GM19395 (cell line): Measurements from ENCODE around the gene CHST11.

Experiments used
- ATAC-seq: cut with Tn5 transposase; IDR thresholded peaks from one replicate; pipeline ENCODE4 v1.9.1; 2021; ENCODE audit warnings: mild to moderate bottlenecking, moderate library complexity; ENCODE audit not compliant: unreplicated experiment

CHST11 gene

DNA sequence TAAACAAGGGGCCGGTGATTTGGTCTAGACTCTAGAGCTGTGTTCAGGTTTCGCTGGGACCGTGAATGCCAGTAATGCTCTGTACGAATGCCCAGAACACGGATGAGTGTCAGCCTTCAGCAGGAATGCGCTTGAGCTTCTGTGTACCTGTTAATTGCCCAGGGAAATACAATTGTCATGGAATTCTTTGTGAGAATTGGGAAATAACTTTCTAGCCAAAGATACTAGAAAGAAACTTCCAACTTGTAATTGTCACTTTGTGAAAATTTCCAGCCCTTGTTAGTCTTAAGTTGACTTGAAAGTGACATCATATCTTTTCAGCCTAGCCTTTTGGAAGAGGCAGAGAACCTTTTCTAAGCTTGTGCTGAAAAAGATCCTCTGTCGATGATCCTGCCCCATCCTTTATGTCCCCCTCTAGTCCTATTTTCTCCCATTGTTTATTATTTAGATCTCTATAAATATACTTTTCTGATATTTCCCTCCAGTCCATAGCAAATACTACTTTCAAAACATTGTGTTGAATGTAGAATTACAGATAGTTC lies 2.7 kb downstream of the CHST11 start:
- ATAC-seq = no peak

DNA sequence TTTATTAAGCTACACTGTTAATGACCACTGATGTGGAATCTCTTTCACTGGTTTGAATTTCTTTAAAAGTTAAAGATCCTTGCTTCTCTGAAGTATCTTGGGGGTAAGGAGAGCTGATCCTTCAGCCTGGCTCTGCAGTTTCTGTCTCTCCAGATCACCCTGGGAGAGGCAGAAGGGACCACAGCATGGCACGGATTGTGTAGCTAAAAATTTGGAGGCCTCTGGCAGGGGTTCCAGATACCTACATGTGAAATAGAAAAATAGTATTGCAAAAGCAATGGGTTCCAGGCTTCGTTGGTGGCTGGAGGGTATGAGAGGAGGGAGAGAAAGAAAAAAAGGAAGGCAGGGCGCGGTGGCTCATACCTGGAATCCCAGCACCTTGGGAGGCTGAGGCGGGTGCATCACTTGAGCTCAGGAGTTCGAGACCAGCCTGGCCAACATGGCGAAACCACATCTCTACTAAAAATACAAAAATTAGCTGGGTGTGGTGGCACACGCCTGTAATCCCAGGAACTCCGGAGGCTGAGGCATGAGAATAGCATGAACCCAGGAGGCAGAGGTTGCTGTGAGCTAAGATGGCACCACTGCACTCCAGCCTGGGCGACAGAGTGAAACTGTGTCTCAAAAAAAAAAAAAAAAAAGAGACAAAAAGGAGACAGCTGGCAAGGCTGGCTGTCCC lies 3.4 kb downstream of the CHST11 start:
- ATAC-seq = no peak

DNA sequence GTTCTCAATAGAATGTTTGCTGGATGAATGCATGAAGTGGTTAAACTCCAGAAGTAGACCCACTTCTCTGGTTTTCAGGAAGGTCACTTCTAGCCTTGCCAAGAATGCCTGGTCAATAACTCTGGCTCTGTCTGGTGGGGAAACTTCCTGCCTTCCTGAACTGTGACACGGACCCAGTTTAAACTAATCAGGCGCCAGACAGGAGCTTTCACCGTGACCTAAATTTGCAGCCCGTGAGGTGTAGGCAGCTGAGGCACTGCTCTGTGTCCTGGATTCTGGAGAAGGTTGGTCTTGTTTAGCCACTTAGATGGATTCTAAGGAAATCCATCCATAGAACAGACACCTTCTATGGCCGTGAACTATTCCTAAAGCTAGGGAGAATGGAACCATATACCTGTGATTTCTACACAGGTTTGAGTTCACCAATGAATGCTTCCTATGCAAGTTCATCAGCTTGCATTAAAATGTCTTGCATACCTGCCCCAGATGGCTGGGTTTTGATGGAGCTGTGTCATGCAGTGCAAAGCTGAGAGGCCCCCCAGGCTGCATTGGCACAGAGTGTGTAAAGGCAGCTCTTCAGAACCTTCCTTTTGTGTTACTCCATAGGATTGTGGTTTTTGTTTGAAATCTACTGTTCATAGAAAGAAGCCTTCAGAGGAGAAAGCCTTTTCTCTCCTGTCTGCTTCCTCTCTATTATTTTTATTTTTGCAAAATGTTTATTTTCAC lies 4.4 kb downstream of the CHST11 start:
- ATAC-seq = no peak

DNA sequence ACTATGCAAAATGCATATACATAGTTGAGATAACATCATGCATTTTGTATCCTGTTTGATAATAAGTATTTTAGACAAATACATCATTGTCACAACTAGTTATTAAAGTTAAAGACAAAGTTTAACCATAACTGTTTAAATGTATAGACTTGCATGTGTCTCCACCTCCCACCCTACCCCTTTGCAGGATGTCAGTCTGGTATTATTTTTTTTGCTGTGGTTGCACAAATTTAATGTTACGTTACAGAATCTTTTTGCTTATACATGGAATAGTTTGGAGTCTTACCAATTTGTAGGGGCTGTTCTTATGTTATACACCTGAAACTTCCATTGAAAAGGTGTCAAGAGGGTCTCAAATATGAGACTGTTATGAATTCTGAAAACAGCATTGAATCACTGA lies 5.6 kb downstream of the CHST11 start:
- ATAC-seq = no peak

DNA sequence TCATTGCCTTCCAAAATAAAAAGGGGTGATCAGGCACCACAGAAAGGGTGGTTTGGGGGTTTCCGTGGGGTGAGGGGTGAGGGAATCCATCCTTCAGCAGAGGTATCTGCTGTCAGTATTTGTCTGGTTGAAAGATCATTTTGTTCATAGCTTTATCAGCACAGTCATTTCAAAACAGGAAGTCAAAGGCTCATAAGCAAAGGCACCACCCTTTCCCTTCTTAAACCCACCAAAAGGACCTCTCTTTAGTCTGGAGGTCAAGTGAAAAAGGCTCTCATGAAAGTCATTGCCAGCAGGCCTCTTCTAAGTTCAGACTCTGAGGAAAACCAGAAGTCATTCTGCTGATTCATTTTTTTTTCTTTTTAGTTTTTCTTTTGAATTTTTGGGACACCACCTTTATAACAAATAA lies 6.2 kb downstream of the CHST11 start:
- ATAC-seq = peak; percentile 56

DNA sequence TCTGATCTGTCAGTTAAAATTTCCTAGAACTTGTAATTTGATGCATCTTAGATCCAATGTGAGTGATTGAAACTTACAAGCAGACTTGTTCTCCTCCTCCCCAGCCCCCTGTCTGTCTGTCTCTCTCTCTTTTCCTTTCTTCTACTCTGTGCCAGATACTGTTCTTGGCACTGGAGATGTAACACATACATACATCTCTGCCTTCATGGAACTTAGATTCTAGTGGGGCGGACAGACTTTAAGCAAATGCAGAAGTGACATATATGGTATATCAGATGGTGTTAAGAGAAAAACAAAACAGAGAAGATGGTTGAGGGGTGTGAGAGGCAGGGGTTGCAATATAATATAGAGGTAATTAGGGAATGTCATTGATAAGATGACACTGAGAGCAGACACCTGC lies 6.6 kb downstream of the CHST11 start:
- peak; percentile 1 for ATAC-seq

DNA sequence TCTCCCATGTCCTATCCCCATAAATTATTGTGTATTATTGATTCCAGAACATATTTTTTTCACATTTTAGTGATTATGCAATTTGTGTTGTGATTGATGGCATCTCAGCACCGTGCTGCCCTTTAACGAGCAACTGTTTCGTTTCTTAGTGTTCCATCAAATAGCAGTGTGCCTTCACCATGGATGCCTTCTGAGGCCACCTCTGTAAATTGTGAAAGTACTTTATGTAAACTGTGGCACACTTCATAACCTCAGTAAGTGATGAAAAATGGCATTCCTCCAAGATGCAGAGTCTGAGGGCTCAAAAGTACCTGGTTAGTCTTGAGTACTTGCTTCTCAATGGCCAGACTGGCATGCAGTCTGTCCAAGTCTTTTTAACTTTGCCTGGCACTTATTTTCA lies 8.2 kb downstream of the CHST11 start:
- no peak for ATAC-seq

DNA sequence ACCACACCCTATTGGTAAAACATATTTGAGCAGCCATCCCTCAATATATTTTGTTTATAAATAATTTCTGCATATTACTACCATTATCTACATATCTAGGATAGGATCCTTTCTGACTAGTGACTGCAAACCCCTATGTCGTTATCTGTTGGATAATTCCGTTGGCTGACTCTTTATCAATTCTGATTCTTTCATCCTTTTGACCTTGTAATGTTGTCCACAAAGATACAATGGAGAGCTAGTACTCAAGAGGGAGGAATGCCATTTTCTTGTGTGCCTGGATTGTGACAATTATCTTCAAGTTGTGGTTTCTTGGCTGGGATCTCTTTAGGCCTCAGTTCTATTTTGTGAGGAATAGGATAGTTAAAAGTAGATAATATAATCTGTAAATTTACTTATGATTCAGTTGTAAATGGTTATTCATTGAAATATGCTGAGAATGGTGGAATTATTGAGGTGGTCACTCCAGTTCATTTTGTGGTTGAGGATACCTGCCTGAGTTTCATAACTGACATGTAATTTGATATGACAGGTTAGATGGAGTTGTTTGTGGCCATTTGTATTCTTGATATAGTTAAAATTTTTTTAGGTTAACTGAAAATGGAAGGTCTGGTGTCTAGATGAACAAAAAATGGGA lies 10.1 kb downstream of the CHST11 start:
- ATAC-seq = no peak

DNA sequence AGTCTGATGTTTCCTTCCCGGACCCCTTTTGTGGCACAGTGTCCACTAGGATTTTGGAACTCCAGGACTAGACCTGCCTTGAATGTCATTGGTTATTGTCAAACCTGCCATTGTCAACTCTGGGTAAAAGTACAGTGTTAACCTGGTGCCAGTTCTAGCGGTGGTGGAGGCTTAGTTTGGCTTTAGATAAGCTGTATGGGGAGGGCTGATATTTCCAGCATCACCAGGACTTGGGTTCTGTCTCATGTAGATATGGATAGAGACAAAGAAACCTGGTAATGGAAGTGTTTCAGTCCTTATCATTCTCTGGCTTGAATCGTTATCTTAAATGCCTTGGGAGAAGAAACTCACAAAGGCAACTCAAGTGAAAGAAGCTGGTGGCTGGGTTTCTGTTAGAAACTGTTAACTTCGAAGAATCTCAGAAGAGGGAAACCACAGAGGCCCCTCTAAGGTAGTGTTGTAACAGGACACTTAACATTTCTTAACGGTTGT lies 10.6 kb downstream of the CHST11 start:
- ATAC-seq = no peak

DNA sequence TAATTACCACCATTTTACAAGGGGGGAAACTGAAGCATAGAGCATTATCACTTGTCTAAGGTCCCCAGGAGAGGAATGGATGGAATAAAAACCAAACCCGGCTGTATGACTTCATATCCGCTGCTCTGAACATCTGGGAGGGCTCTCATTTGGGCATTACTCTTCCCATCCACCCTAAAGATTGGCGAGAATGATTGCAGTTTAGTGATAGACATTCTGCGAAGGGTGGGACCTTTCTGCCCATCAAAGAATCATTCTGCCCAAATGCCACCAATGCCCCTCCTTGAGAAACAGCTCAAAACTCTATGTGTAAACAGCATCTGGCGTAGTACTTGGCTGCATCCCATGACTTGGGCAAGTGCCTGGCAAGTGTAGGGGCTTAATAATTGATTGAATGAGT lies 11.6 kb downstream of the CHST11 start:
- ATAC-seq = no peak

DNA sequence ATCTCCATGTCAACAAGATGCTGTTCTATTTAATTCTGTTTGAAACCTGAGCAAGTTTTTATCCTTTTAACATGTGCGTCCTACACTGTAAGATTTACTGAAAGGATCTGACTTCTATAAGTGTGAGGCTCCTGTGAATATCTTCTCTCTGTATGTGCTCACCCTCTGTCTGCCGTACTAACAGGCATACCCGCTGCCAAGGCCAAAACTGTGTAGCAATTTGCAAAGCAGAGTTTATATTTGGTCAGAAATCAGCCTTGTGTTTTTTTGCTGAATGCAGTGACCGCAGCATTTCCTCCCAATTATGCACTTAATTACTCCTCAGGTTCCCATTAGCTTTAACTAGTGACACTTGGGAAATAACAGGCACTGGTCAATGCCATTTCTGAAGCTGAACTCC lies 12.3 kb downstream of the CHST11 start:
- ATAC-seq = no peak

DNA sequence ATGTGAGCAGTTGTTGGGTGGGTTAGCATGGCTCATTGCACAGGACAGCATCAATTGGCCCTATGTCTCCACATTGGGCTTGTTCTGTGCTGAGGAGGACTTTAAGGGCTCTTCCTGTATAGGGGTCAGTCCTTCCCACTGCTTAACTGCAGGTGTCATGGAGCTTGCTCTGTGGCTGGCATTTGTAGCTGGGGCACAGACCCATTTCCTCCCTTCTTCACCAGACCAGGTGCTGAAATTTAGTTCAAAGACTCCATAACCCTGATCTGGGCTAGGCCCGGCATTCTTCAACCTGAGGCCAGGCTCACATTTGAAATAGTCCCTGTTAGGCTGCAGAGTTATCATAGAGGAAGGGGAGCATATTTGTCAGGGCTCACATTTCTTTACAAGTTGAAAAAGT lies 12.8 kb downstream of the CHST11 start:
- ATAC-seq = no peak

DNA sequence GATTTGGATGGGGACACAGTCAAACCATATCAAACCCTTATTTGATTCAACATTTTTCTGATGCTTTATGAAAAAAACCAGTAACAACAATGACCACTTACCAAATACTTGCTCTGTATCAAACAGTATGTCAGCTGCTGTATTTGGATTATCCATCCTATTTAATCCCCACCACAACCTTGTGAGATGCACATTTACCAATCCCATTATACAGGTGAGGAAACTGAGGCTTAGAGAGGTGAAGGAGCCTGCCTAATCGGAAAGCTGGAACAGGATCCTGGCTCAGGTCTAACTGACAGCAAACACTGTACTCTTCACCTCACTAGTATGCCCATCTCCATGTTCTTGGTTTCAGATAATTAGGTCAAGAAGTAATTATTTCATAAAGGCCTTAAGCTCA lies 13.8 kb downstream of the CHST11 start:
- ATAC-seq = no peak

DNA sequence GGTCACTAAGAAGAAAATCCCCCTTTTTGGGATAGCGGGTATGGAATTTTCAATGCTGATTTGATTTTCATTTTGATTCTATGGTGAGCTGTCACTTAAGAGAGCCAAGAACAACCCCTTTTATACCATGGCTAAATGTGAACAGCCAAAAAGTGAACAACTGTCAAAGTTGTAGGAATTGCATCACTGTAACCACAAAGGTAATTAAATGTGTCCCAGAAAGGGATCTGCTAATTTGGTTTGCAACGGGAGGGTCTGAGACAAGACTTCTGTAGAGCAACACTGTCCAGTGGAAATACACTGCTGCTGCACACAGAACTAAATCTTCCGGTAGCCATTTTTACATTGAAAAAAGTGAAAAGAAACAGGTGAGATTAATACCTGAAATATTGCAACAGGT lies 14.6 kb downstream of the CHST11 start:
- no peak for ATAC-seq

DNA sequence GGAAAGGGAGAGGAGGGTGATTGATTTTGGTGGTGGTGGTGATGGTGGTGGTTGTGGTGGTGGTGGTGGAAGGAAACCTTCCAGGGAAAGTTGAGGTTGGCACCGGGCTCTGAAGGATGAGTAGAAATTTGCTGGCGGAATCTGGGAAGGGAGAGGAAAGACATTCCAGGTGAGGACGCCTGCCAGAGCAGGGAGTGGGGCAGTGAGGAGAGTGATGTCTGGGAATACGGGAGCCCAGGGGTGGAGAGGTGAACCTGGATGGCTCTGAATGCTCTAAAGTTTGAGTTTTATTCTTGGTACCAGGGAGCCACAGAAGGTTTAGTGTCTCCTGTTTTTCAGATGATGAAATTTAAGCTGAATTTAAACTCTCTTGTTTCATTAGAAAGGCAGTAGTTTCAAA lies 16.0 kb downstream of the CHST11 start:
- ATAC-seq = no peak

DNA sequence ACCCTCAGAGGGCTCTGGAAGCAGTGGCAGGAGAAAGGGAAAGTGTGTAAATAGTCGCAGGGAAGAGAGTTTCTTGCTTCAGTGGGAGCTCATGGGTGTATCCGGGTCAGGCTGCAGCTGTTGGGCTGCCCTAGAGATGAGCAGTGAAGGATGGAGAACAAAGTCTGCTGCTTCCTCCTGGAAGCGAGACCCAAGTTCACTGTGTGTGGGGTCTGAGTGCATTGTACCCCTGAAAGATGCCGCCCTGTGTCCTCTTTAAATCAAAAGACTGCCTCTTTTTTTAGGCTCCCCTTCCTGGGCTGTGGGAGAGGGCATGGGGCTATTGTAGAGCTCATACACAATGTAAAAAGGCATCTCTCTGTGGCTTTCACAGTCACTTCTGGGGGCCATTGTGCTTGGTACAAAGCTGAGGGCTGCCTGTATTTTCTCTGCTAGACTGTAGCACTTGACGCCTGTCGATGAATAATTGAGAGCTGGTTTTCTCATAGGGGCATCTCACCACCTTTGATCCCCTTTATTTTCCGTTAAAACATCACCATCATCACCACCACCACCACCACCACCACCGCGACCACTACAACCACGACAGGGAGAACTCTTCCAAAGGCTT lies 16.7 kb downstream of the CHST11 start:
- peak; percentile 68 for ATAC-seq

DNA sequence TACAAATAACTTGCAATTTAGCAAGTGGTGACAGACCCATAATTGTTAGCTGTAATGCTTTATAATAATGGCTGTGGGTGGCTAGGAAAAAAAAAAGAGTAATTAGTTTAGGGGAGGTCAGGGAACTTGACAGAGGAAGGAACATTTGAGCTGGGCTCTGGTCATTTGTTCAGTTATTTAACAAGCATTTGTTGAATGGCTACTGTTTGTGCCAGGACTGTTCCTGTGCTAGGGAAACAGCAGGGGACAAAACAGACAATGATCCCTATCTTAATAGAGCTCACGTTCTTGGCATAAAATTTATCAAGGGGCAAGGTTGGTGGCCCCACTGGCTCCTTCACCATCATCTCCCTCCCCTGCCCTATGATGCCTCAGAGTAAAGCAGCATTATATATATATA lies 18.5 kb downstream of the CHST11 start:
- no peak for ATAC-seq

DNA sequence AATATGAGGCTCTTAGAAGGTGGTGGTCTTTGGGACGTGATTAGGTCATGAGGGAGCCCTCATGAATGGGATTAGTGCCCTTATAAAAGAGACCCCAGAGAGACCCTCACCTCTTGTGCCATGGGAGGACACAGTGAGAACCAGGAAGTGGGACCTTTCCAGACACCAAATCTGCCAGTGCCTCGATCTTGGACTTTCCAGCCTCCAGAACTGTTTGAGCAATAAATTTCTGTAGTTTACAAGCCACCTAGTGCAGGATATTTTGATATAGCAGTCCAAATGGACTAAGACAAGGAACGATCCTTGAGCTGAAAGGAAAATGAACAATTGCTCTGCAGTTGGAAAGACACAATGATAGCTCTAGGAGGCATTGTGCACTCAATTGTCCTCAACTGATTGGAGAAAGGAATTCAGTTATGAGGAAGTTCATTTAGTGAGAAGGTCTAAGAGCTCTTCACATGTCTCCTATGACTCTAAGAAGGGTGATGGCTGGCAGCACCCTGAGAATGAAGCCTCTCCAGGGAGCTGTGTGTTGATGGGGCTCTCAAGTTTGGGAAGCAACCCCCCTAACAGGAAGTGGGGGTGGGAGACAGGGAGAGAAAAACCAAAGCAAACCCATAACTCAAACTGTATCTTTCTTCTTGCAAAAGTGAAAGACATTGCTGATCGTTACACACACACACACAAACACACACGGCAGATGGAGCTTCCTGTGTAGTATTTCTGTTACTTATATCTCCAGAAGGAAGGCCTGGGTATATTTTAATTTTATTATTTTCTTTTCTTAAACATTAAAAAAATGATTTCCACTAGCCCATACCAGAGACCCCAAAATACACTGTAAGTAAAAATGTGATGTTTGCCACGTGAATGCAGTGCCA lies 21.0 kb downstream of the CHST11 start:
- ATAC-seq = no peak

DNA sequence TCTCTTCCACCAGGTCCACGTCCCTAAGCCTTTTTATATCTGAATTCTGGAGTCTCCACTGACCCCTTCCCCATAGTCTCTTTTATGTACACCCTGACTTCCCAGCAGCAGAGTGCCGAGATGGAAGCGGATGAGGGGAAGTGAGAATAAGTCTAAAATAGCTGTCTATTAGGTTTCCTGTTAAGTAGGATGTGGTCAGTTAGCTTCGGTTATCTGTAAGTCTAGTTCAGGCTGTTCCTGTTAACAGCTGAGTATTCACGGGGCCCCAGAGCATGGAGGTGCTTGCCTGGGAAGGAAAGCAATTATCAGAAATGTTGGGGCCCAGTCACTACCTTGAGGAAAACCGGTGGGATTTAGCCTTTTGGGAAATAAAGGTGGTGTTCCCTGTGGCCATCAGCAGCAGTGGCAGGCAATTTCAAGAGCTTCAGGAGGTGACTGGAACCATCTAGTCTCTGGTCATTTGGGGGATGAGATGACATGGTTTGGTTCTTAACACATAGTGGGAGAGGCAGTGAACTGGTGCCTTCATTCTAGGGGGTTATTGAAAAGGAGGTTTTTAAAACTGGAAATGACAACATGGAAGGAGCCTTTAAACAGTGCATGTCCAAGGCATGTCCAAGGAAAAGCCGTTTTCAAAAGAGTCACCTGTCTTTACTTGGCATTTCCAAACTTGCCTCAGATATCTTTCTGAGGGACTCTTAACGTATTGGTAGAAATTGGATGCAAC lies 21.8 kb downstream of the CHST11 start:
- peak; percentile 91 for ATAC-seq
